ENCODE data around the gene SCN3A. TPM values are rescaled to one million over a fixed set of nuclear protein-coding genes. Genes with fewer than 3 reads are reported as not detected.

Gene SCN3A
- total RNA-seq, 1 donor from 2014 or later = 0.43 TPM

GRCh38 chr2:165056564-165056963 lies 147.3 kb downstream of the SCN3A start:
- DNase-seq (ENCODE audit: low spot score) = no peak

- no peak for DNase-seq (ENCODE audit: low spot score)
Measured at GRCh38 chr2:165055082-165055851, 148.6 kb downstream of the SCN3A start.

GRCh38 chr2:165054652-165055051 lies 149.2 kb downstream of the SCN3A start:
- no peak for DNase-seq (ENCODE audit: low spot score)

- no peak for DNase-seq (ENCODE audit: low spot score)
Measured at GRCh38 chr2:165044505-165045303, 159.1 kb downstream of the SCN3A start.

Other genes starting within 250 kb of the SCN3A start
- gene SLC38A11, start 248.5 kb downstream of the SCN3A start, total RNA-seq = 63.3 TPM
- gene SCN2A, start 35.4 kb upstream of the SCN3A start, total RNA-seq = 1.7 TPM